Measurements from ENCODE around the gene ABCB11. TPM values are rescaled to one million over a fixed set of nuclear protein-coding genes. Genes with fewer than 3 reads are reported as not detected.

ABCB11 gene
- total and polyA plus RNA-seq, 9 of the 15 experiments (the other 6 are each of a cell fraction or from before 2014, with no cell fraction given) = 0.04 to 0.51 (median 0.10) TPM; not detected in 1

DNA sequence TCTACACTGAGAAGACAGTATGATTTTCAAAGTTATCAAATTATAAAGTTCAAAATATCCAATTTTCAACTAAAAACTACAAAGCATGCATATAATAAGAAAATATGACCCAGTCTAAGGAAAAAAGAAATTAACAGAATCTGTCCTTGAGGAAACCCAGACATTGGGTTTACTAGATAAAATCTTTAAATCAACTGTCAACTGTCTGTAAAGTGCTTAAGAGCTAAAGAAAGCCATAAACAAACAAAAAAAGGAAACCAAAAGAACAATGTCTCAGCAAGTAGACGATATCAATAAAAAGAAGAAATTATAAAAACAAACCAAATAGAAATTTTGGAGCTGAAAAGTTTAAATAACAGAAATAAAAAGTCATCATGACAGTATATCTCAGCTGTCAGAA lies 10.5 kb upstream of the ABCB11 start (continued):
- TF ChIP-seq, protein P1, sequence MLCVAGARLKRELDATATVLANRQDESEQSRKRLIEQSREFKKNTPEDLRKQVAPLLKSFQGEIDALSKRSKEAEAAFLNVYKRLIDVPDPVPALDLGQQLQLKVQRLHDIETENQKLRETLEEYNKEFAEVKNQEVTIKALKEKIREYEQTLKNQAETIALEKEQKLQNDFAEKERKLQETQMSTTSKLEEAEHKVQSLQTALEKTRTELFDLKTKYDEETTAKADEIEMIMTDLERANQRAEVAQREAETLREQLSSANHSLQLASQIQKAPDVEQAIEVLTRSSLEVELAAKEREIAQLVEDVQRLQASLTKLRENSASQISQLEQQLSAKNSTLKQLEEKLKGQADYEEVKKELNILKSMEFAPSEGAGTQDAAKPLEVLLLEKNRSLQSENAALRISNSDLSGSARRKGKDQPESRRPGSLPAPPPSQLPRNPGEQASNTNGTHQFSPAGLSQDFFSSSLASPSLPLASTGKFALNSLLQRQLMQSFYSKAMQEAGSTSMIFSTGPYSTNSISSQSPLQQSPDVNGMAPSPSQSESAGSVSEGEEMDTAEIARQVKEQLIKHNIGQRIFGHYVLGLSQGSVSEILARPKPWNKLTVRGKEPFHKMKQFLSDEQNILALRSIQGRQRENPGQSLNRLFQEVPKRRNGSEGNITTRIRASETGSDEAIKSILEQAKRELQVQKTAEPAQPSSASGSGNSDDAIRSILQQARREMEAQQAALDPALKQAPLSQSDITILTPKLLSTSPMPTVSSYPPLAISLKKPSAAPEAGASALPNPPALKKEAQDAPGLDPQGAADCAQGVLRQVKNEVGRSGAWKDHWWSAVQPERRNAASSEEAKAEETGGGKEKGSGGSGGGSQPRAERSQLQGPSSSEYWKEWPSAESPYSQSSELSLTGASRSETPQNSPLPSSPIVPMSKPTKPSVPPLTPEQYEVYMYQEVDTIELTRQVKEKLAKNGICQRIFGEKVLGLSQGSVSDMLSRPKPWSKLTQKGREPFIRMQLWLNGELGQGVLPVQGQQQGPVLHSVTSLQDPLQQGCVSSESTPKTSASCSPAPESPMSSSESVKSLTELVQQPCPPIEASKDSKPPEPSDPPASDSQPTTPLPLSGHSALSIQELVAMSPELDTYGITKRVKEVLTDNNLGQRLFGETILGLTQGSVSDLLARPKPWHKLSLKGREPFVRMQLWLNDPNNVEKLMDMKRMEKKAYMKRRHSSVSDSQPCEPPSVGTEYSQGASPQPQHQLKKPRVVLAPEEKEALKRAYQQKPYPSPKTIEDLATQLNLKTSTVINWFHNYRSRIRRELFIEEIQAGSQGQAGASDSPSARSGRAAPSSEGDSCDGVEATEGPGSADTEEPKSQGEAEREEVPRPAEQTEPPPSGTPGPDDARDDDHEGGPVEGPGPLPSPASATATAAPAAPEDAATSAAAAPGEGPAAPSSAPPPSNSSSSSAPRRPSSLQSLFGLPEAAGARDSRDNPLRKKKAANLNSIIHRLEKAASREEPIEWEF (CRISPR knock-in tag; IDR thresholded peaks at IDR 0.05) = no peak

DNA sequence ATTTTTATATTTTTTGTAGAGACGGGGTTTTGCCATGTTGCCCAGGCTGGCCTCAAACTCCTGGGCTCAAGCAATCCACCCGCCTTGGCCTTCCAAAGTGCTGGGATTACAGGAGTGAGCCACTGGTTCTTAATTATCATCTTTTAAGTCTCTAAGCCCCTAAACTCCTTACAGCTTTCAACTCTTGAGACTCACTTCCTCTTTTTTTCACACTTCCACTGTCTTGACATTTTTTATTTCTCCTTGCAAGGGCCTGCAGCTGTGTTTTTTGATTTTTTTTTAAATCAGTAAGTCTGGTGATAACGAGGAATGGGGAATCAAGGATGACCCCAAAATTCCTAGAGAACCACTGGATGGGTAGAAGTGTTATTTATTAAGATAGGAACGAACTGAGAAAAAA lies 8.6 kb upstream of the ABCB11 start:
- intact Hi-C loops (cut with micrococcal nuclease) (no loop called here), in situ Hi-C loops (cut with MboI) (no loop called here)
- Histone ChIP-seq H4K20me1 (replicated peaks; ENCODE audit: control insufficient read depth, insufficient read depth, low read length) (no peaks in the 10 kb centered on the region), H3K27ac (ENCODE audit: extremely low read depth, low read depth, low read length) (no peak overlapping the region), H3K4me1 (replicated peaks in 1 of 2; ENCODE audit: control insufficient read depth in 2 of 2, insufficient read depth in 2 of 2, low read length in 2 of 2) (peaks cover 0 to 9% of the 10 kb centered on the region in 2 experiments; a peak in 4 of 5 replicates), H3K4me3 (no peak overlapping the region), H3K36me3 (ENCODE audit: control insufficient read depth, insufficient read depth, low read length) (no peaks in the 10 kb centered on the region), H3K9me1 (ENCODE audit: control insufficient read depth, insufficient read depth, low read length) (no peaks in the 10 kb centered on the region), H3K9me3 (replicated peaks; ENCODE audit: control insufficient read depth, insufficient read depth, low read depth, low read length) (peaks cover 7% of the 10 kb centered on the region), H3K4me2 (ENCODE audit: insufficient read depth, low read length) (no peak overlapping the region), H3K79me2 (ENCODE audit: control insufficient read depth, insufficient read depth, low read length) (no peaks in the 10 kb centered on the region), H3K27me3 (ENCODE audit: control insufficient read depth in 2 of 2, insufficient read depth in 2 of 2, low read length in 2 of 2) (no peaks in the 10 kb centered on the region), H3K9ac (ENCODE audit: insufficient read depth in 1 of 2, low read depth in 2 of 2, low read length in 2 of 2) (no peak overlapping the region), H2AFZ (ENCODE audit: low read depth, low read length) (no peak overlapping the region)
- BruUV-seq (replicated peaks) = no TSS peak
- TF ChIP-seq SMARCE1 (IDR thresholded peaks at IDR 0.05) (peak; percentile 30; the same call in 1 of the 2 replicates), ZKSCAN3 (CRISPR knock-in tag; IDR thresholded peaks at IDR 0.05) (no peak), NEUROD1 (IDR thresholded peaks at IDR 0.05; ENCODE audit: borderline replicate concordance, low read depth, low read length, partially characterized antibody) (no peak), SPI1 (IDR thresholded peaks at IDR 0.05; ENCODE audit: borderline replicate concordance, low read depth, low read length) (peak; percentile 98), SMAD2 (IDR thresholded peaks at IDR 0.05; ENCODE audit: low read depth, low read length) (no peak), MTA2 (IDR thresholded peaks at IDR 0.05; ENCODE audit: low read depth) (no peak)
- DNase-seq (ENCODE audit: extremely low read depth in 1 of 4, low spot score in 3 of 4) (no peak), FAIRE-seq (no peak), ATAC-seq (no peak)
- POLR2A ChIA-PET = no interaction called here
- CTCF ChIA-PET (ENCODE audit: low intra/inter-chr PET ratio) = no interaction called here
- 43% methylated on average over 4 of the region's 4 CpGs for WGBS (ENCODE audit: insufficient coverage, low coverage, missing lambda C conversion rate)
